ENCODE results near the gene CREG1.

CREG1 gene

GRCh38 chr1:167500283-167500860 lies 53.2 kb downstream of the CREG1 start:
- Histone ChIP-seq H3K4me1 (ENCODE audit: control insufficient read depth, low read length) (peaks cover 47% of the 10 kb centered on the region), H3K79me2 (ENCODE audit: control insufficient read depth, low read length) (no peaks in the 10 kb centered on the region), H3K9me2 (replicated peaks; ENCODE audit: control insufficient read depth, low read length) (no peaks in the 10 kb centered on the region), H3K36me3 (ENCODE audit: control insufficient read depth, low read length) (peaks cover 7% of the 10 kb centered on the region), H3K27me3 (ENCODE audit: control insufficient read depth, low read length) (no peaks in the 10 kb centered on the region), H3K4me3 (ENCODE audit: low read length) (peak overlapping the region; percentile 50), H3K9me3 (ENCODE audit: control insufficient read depth, insufficient read depth, low read length) (peaks cover 4% of the 10 kb centered on the region; the same call in 1 of the 2 replicates), H3K27ac (ENCODE audit: low read depth, low read length) (peak overlapping the region; percentile 81), H4K20me1 (ENCODE audit: control insufficient read depth, insufficient read depth, low read depth, low read length) (no peaks in the 10 kb centered on the region), H3F3A (ENCODE audit: control insufficient read depth, insufficient read depth) (peaks cover 10% of the 10 kb centered on the region), H3K4me2 (ENCODE audit: low read length) (peak overlapping the region; percentile 68)
- TF ChIP-seq EZH2phosphoT487 (IDR thresholded peaks at IDR 0.05; ENCODE audit: borderline replicate concordance, low read length): no peak
- TF ChIP-seq CTCF (IDR thresholded peaks at IDR 0.05; ENCODE audit: low read depth, low read length, poor library complexity, severe bottlenecking): no peak

GRCh38 chr1:167499664-167500101 lies 53.9 kb downstream of the CREG1 start:
- H3K36me3 ChIP-seq (ENCODE audit: control insufficient read depth, low read length): peaks cover 7% of the 10 kb centered on the region
- peaks cover 4% of the 10 kb centered on the region; the same call in 1 of the 2 replicates for H3K9me3 ChIP-seq (ENCODE audit: control insufficient read depth, insufficient read depth, low read length)
- H3K27me3 ChIP-seq (ENCODE audit: control insufficient read depth, low read length): no peaks in the 10 kb centered on the region
- peaks cover 10% of the 10 kb centered on the region for H3F3A ChIP-seq (ENCODE audit: control insufficient read depth, insufficient read depth)
- H4K20me1 ChIP-seq (ENCODE audit: control insufficient read depth, insufficient read depth, low read depth, low read length): no peaks in the 10 kb centered on the region
- peak overlapping the region; percentile 81 for H3K27ac ChIP-seq (ENCODE audit: low read depth, low read length)
- H3K4me1 ChIP-seq (ENCODE audit: control insufficient read depth, low read length): peaks cover 47% of the 10 kb centered on the region
- TF ChIP-seq EZH2phosphoT487 (IDR thresholded peaks at IDR 0.05; ENCODE audit: borderline replicate concordance, low read length): no peak
- no peak for TF ChIP-seq CTCF (IDR thresholded peaks at IDR 0.05; ENCODE audit: low read depth, low read length, poor library complexity, severe bottlenecking)
- no peaks in the 10 kb centered on the region for H3K9me2 ChIP-seq (replicated peaks; ENCODE audit: control insufficient read depth, low read length)
- H3K4me2 ChIP-seq (ENCODE audit: low read length): peak overlapping the region; percentile 68
- H3K79me2 ChIP-seq (ENCODE audit: control insufficient read depth, low read length): no peaks in the 10 kb centered on the region
- H3K4me3 ChIP-seq (ENCODE audit: low read length): peak overlapping the region; percentile 53

- Histone ChIP-seq H3K79me2 (ENCODE audit: control insufficient read depth, low read length) (no peaks in the 10 kb centered on the region), H3K27ac (ENCODE audit: low read depth, low read length) (peak overlapping the region; percentile 81), H3K4me1 (ENCODE audit: control insufficient read depth, low read length) (peaks cover 47% of the 10 kb centered on the region), H3K27me3 (ENCODE audit: control insufficient read depth, low read length) (no peaks in the 10 kb centered on the region), H3K9me3 (ENCODE audit: control insufficient read depth, insufficient read depth, low read length) (peaks cover 4% of the 10 kb centered on the region; the same call in 1 of the 2 replicates), H4K20me1 (ENCODE audit: control insufficient read depth, insufficient read depth, low read depth, low read length) (no peaks in the 10 kb centered on the region), H3K4me3 (ENCODE audit: low read length) (peak overlapping the region; percentile 53), H3F3A (ENCODE audit: control insufficient read depth, insufficient read depth) (peaks cover 10% of the 10 kb centered on the region), H3K36me3 (ENCODE audit: control insufficient read depth, low read length) (peaks cover 7% of the 10 kb centered on the region), H3K9me2 (replicated peaks; ENCODE audit: control insufficient read depth, low read length) (no peaks in the 10 kb centered on the region), H3K4me2 (ENCODE audit: low read length) (peak overlapping the region; percentile 68)
- TF ChIP-seq CTCF (IDR thresholded peaks at IDR 0.05; ENCODE audit: low read depth, low read length, poor library complexity, severe bottlenecking): no peak
- TF ChIP-seq EZH2phosphoT487 (IDR thresholded peaks at IDR 0.05; ENCODE audit: borderline replicate concordance, low read length): no peak
Measured at GRCh38 chr1:167499106-167499505, 54.5 kb downstream of the CREG1 start.
